Right ventricle myocardium inferior (tissue), 1 donor: ENCODE results near the gene GNAS-AS1. TPM values are rescaled to one million over a fixed set of nuclear protein-coding genes. Genes with fewer than 3 reads are reported as not detected.
"Not testable (repeated sequence)": the region's sequence is repeated elsewhere in the genome, so short reads cannot be mapped to it uniquely, and the experiment has no call there.

ENCODE experiments used
- ATAC-seq: fragments of 200-7000 bp; cut with Tn5 transposase; one replicate; pipeline ENCODE4 v1.9.1; 2020; ENCODE audit warnings: mild to moderate bottlenecking, moderate library complexity
- DNase-seq: peaks from one replicate; pipeline ENCODE4 v3.0.0; 2021; ENCODE audit errors: missing footprints
- intact Hi-C: fragments of 100-400 bp; cut with DNase I; formaldehyde crosslinking; loops from one replicate; pipeline ENCODE4 v1.11.0; 2022
- total RNA-seq: library from RNA; stranded (reverse); fragmentation: NEBNext Ultra II Directional; extraction: Animal tissue kit (Norgen Biotek cat#: 25700); gene quantifications from one replicate; pipeline ENCODE4 v1.2.1, GENCODE V29; 2021
- donor health status: DM: no; HTN: yes; CAD: no; lungs with severe emphysema.

GNAS-AS1 gene
- total RNA-seq, 1 donor from 2014 or later: 0.38 TPM

GRCh38 chr20:58845706-58846105, 5.0 kb downstream of the GNAS-AS1 start:
- intact Hi-C loops: no loop called here
- no peak for ATAC-seq
- DNase-seq: no peak

GRCh38 chr20:58843128-58843556, 7.6 kb downstream of the GNAS-AS1 start:
- intact Hi-C loops: no loop called here
- ATAC-seq (no peak), DNase-seq (no peak)

GRCh38 chr20:58842276-58842675, 8.4 kb downstream of the GNAS-AS1 start:
- intact Hi-C loops: no loop called here
- no peak for ATAC-seq
- DNase-seq: no peak

GRCh38 chr20:58841539-58842264, 9.0 kb downstream of the GNAS-AS1 start:
- no peak for DNase-seq
- intact Hi-C loops: no loop called here
- ATAC-seq: no peak

- no peak for DNase-seq
- no peak for ATAC-seq
- intact Hi-C loops: no loop called here
These were observed 9.7 kb downstream of the GNAS-AS1 start for GRCh38 chr20:58840816-58841538.

- DNase-seq: no peak
- intact Hi-C loops: loop anchor here (5.0 kb wide), 1 partner anchor 603 kb away; no protein-coding TSS in a partner anchor
- no peak for ATAC-seq
These were observed 10.5 kb downstream of the GNAS-AS1 start for GRCh38 chr20:58839991-58840747.

GRCh38 chr20:58839474-58839874, 11.2 kb downstream of the GNAS-AS1 start:
- ATAC-seq (peak; percentile 37), DNase-seq (no peak)
- intact Hi-C loops: loop anchor here (5.0 kb wide), 1 partner anchor 602 kb away; no protein-coding TSS in a partner anchor

GRCh38 chr20:58838174-58838573, 12.5 kb downstream of the GNAS-AS1 start:
- DNase-seq: no peak
- intact Hi-C loops: loop anchor here (5.0 kb wide), 1 partner anchor 601 kb away; no protein-coding TSS in a partner anchor
- ATAC-seq: no peak

- intact Hi-C loops: loop anchor here (5.0 kb wide), 1 partner anchor 600 kb away; no protein-coding TSS in a partner anchor
- no peak for DNase-seq
- no peak for ATAC-seq
These were observed 13.0 kb downstream of the GNAS-AS1 start for GRCh38 chr20:58837717-58838116.

- intact Hi-C loops: loop anchor here (5.0 kb wide), 1 partner anchor 599 kb away; no protein-coding TSS in a partner anchor
- ATAC-seq (no peak), DNase-seq (no peak)
These were observed 14.0 kb downstream of the GNAS-AS1 start for GRCh38 chr20:58836616-58837204.

GRCh38 chr20:58835231-58835630, 15.5 kb downstream of the GNAS-AS1 start:
- DNase-seq: no peak
- ATAC-seq: no peak
- intact Hi-C loops: loop anchor here (5.0 kb wide), 1 partner anchor 598 kb away; no protein-coding TSS in a partner anchor

GRCh38 chr20:58833921-58834320, 16.8 kb downstream of the GNAS-AS1 start:
- ATAC-seq (no peak), DNase-seq (no peak)
- intact Hi-C loops: no loop called here

- no peak for DNase-seq
- no peak for ATAC-seq
- intact Hi-C loops: no loop called here
These were observed 18.2 kb downstream of the GNAS-AS1 start for GRCh38 chr20:58832457-58832856.

GRCh38 chr20:58829531-58829941, 21.2 kb downstream of the GNAS-AS1 start:
- ATAC-seq (peak; percentile 87), DNase-seq (no peak)
- intact Hi-C loops: no loop called here

- DNase-seq, ATAC-seq, intact Hi-C loops: not testable (repeated sequence)
These were observed 21.9 kb downstream of the GNAS-AS1 start for GRCh38 chr20:58828804-58829203.

GRCh38 chr20:58828136-58828535, 22.6 kb downstream of the GNAS-AS1 start:
- no peak for ATAC-seq
- intact Hi-C loops: no loop called here
- DNase-seq: no peak

- intact Hi-C loops: no loop called here
- DNase-seq: no peak
- no peak for ATAC-seq
These were observed 24.4 kb downstream of the GNAS-AS1 start for GRCh38 chr20:58826271-58826670.

GRCh38 chr20:58825450-58825849, 25.3 kb downstream of the GNAS-AS1 start:
- ATAC-seq (no peak), DNase-seq (no peak)
- intact Hi-C loops: no loop called here

GRCh38 chr20:58824843-58825242, 25.9 kb downstream of the GNAS-AS1 start:
- intact Hi-C loops: no loop called here
- no peak for ATAC-seq
- DNase-seq: no peak
